ENCODE results near the gene LAYN. TPM values are rescaled to one million over a fixed set of nuclear protein-coding genes. Genes with fewer than 3 reads are reported as not detected.

LAYN gene
- total RNA-seq, 1 donor from 2014 or later = 4.4 TPM

DNA sequence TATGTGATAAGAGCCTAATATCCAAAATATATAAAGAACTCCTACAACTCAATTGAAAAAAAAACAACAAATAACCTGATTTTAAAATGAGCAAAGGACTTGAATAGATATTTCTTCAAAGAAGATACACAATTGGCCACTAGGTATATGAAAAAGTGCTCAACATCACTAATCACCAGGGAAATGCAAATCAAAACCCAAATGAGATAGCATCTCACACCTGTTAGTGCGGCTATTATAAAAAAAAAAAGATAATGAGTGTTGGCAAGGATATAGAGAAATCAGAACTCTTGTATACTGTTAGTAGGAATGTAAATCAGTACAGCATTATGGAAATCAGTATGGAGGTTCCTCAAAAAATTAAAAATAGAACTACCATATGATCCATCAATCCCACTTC lies 55.8 kb downstream of the LAYN start:
- DNase-seq = no peak

DNA sequence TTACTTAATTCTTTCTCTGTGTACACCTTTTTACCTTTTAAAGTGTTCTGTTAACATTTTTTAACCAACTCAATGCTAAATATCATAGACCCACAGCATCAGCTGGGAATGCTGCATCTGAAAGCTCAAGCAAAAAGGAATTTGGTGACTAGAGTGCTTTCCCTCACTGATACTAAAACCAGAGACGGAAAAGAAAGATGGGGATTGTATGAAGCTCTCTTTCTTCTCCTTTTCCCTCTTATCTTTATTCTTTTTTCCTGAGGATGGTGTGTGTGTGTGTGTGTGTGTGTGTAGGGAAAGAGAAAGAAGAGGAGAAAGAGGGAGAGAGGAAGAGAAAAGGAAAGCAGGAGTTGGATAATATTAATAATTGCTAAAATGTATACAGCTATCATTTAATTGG lies 57.6 kb downstream of the LAYN start:
- no peak for DNase-seq

DNA sequence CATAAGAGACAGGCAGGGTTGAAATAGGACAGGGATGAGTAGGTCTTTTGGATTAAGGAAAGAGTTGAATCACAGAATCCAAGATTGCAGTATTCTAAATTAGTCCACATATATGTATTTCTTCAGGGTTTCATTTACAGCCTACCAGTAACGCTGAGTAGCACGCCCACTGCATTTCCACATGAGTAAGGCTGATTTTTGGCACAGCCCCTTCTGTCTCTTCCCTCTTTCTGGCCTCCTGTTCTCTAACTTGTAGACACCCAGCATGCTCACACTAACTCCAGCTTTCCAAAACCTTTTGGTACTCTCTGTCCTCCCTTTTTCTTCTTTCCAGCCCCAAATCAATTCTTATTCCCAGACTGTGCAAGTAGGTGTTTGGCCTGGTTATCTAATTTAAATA lies 58.0 kb downstream of the LAYN start:
- DNase-seq = peak; percentile 15

DNA sequence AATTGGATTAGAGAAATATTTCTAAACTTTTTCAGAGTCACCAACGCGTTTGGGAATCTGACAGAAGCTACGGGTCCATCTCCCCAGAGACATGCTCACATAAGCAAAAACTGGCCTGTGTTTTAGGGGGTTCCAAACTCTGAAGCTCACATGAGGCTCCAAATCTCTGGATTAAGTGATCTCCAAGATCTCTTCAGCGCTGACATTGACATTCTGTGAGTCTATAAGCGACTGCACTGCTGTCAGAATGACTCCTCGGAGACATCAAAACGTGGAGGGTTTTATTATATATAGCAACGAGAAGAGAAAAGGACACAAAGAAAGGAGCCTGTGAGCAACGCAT lies 61.1 kb downstream of the LAYN start:
- DNase-seq = no peak

DNA sequence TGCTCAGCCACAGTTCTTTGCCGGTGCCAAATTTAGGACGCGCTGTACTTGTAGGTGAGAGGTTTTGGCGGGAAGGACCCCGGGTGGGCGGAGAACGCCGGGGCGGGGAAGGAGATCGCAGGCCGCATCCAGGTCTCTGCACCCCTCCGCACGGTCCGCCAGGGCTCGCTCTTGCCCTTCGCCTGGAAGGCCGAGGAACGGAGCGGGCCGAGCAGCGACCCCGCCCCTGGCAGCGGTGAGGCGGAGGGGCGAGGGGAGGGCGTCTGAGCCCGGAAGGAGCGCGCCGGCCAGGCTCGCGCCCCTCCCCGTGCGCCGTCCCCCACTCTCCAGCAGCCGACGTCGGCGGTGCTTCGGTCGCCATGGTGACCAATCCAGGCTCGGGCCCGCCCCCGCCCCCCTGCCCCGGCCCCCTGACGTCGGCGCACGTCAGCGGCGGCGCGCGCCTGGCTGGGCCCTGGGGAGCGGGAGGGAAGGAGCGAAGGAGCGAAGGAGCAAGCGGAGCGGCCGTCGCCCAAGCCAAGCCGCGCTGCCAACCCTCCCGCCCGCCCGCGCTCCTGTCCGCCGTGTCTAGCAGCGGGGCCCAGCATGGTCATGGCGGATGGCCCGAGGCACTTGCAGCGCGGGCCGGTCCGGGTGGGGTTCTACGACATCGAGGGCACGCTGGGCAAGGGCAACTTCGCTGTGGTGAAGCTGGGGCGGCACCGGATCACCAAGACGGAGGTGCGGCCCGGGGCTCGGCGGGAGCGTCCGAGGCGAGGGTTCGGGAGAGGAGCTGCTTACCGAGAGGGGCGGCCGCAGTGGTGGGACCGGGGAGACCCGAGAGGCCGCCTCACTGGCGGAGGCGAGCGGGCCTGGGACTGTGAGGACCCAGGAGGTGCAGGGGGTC lies 61.7 kb downstream of the LAYN start, which contains the start of gene SIK2:
SIK2 (plus strand) TSS at position 471 of the 886 bp plus-strand sequence; CDS start at position 586, 115 bp downstream.
- DNase-seq = peak; percentile 96

DNA sequence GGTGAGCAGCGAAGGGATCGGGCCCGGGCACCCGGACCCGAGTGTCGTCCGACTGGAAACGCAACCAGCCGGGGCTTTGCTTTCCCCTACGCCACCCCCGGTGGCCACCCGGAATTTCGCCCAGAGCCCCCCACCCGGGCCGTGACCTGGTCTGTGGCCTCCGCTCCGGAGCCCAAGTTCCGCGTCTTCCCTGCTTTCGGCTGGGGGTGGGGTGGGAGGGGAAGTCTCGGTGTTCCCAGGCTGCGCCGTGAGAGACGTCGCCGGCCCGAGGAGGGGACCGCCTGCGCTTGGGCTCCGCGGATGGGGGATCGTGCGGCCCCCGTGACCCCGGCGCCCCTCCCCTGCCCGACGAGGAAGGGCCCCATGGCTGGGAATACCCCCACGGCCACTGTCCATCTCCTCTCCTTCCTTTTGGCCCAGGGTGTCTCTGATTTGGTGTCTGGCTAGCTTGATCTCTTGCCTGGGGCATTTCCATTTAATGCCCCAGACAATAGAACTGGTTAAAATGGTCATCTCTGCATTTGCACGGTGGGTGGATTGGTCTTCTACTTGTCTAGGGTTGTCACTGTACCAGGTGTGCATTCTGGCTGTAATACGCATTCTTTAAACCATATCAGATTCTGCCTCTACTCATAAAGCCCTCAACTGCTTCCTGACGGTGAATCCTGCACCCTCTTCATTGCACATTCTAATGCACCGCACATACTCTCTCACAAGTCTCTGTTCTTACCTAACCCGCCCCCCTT lies 62.5 kb downstream of the LAYN start:
- peak; percentile 25 for DNase-seq

DNA sequence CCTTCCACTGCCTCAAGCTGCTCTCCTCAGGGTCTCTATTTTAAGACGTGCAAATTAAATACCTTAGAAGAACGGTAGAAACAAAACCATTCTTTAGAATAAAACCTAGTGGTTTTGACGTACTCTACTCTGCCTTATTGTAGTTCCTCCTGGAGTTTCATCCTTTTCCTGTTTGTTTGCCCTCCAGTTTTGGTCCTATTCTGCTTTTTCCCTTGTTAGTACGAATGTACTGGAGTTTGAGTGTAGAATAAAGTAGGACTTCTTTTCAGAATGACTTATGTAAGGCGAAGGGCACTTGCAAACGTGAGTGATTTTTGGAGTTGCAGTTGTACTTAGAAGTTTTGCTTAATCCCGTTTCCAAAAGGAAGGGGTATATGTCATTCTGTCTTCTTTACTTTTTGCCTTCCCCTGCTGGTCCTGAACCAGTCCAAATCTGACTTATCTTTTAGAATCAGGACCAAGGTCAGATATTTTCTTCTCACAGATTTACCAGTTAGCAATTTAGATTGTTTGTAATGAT lies 63.2 kb downstream of the LAYN start:
- no peak for DNase-seq

DNA sequence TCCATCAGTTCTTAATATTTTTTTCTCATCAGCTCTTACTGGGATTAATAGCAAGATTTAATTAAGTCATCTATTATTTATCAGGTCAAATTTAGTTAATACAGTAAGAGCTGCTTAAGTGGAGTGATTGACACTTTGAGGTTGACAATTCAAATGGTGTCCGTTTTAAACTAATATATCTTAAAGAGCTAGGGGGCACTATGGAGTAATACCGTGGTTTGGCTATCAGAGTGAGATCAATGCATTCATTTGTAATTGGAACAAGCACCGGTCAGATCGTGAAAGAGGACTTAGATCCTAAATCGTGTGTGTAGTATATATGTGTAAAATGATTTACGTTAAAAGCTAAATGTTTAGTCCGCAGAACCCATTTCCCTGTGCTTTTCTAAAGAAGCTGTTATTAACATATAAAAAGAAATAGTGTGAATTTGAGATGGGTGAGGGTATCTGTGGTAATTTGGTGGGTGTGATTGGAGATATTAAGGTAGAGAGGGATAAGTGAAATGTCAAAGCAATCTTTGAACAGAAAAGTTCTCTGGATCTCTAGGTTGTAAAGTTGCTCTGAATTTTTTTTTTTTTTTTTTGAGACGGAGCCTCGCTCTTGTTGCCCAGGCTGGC lies 64.0 kb downstream of the LAYN start:
- no peak for DNase-seq

DNA sequence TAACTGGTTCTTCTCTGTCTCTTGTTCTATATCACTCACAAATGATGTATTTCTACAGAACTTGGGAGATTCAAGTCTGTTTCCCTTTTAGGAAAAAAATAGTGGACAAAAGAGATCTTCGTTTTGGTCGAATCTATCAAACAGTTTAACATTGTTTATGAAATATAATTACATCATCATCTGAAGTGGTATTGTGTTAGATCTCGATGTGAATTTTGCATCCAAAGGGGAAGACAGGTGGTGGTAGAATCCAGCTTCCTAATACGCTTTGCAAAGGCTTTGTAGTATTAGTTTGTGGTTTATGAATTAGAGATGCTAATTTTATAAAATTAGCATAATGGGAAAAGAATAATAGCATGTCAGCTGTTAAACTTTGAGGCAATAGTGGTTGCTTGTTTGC lies 65.2 kb downstream of the LAYN start:
- no peak for DNase-seq

DNA sequence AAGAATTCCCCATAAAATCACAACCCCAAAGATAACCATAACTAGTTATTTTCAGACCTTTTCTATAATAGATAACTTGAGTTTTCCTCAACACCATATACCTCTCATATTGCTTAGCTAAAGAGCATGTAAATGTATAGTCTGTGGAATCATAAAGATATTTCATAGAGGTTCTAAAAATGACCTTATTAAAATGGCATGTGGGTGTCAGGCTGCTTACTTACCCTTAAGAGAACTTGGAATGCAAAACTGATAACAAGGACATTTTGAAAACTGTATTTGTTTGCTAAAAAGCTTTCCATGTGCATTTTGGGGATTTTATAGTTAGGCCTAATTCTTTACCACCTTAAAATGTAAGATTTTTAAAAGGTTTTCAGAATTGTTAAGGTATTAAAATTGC lies 66.5 kb downstream of the LAYN start:
- no peak for DNase-seq

DNA sequence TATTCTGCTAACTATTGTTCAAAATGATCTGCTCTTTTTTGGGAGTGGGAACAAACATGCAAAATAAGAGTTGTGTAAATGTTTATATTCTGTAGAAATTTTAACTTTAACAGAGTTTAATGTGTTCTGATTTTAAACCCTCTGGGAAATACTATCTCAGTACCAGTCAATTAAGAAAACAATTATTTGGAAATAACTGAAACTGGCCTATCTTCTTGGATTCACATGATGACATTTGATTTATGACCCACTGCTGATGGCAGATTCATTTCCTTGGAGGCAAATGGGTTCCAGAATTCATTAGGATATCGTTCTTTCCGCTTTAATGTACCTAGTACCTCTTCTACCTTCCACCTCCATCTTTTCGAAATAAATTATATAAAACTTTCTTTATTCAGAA lies 67.2 kb downstream of the LAYN start:
- no peak for DNase-seq

Small RNA genes lying within 50 kb of the gene (small RNA-seq; reads per million reads assigned to genes)
- 0.17 reads per million for gene MIR34B
- 4.0 reads per million, percentile 89 among the genes with 10 or more reads in this experiment for gene MIR34C

Other genes starting within 250 kb of the LAYN start
- gene POU2AF3, start 242.2 kb upstream of the LAYN start, total RNA-seq = 0.47 TPM
- not detected for gene POU2AF1, start 161.4 kb upstream of the LAYN start, total RNA-seq
- gene BTG4, start 28.3 kb upstream of the LAYN start, total RNA-seq = not detected
- not detected for gene HOATZ, start 25.9 kb upstream of the LAYN start, total RNA-seq
- 12.6 TPM for gene SIK2, start 61.7 kb downstream of the LAYN start, total RNA-seq
- gene PPP2R1B, start 225.7 kb downstream of the LAYN start, total RNA-seq = 17.9 TPM